ENCODE results near the gene BID.
"Not testable (repeated sequence)": the region's sequence is repeated elsewhere in the genome, so short reads cannot be mapped to it uniquely, and the experiment has no call there.

The BID gene

GRCh38 chr22:17703811-17704210 lies 70.5 kb downstream of the BID start:
- WGBS, 2 experiments = 81 to 91% methylated on average over 2 of the region's 2 CpGs
- H3K4me1 ChIP-seq (ENCODE audit: control insufficient read depth, insufficient read depth, low read length) = no peaks in the 10 kb centered on the region
- H3K4me3 ChIP-seq (ENCODE audit: insufficient read depth, low read depth, low read length) = no peak overlapping the region
- no peak overlapping the region for H3K27ac ChIP-seq (ENCODE audit: insufficient read depth, low read depth, low read length, poor library complexity, severe bottlenecking)
- no peaks in the 10 kb centered on the region for H3K9me3 ChIP-seq (ENCODE audit: control insufficient read depth, low read length)
- H3K36me3 ChIP-seq (ENCODE audit: control insufficient read depth, insufficient read depth, low read length) = peaks cover 9% of the 10 kb centered on the region
- H3K27me3 ChIP-seq (ENCODE audit: control insufficient read depth, insufficient read depth, low read length, poor library complexity, severe bottlenecking) = no peaks in the 10 kb centered on the region

GRCh38 chr22:17700778-17701177 lies 73.5 kb downstream of the BID start:
- no peaks in the 10 kb centered on the region for H3K9me3 ChIP-seq (ENCODE audit: control insufficient read depth, low read length)
- no peak overlapping the region for H3K27ac ChIP-seq (ENCODE audit: insufficient read depth, low read depth, low read length, poor library complexity, severe bottlenecking)
- H3K36me3 ChIP-seq (ENCODE audit: control insufficient read depth, insufficient read depth, low read length) = peaks cover 9% of the 10 kb centered on the region
- H3K4me3 ChIP-seq (ENCODE audit: insufficient read depth, low read depth, low read length) = no peak overlapping the region
- no peaks in the 10 kb centered on the region for H3K27me3 ChIP-seq (ENCODE audit: control insufficient read depth, insufficient read depth, low read length, poor library complexity, severe bottlenecking)
- no peaks in the 10 kb centered on the region for H3K4me1 ChIP-seq (ENCODE audit: control insufficient read depth, insufficient read depth, low read length)
- WGBS, 2 experiments = 32 to 52% methylated on average over 2 to 3 of the region's 3 CpGs

GRCh38 chr22:17699696-17700340 lies 74.5 kb downstream of the BID start:
- Histone ChIP-seq H3K36me3 (ENCODE audit: control insufficient read depth, insufficient read depth, low read length) (peaks cover 9% of the 10 kb centered on the region), H3K27ac (ENCODE audit: insufficient read depth, low read depth, low read length, poor library complexity, severe bottlenecking) (no peak overlapping the region), H3K4me3 (ENCODE audit: insufficient read depth, low read depth, low read length) (no peak overlapping the region), H3K27me3 (ENCODE audit: control insufficient read depth, insufficient read depth, low read length, poor library complexity, severe bottlenecking) (no peaks in the 10 kb centered on the region), H3K9me3 (ENCODE audit: control insufficient read depth, low read length) (no peaks in the 10 kb centered on the region), H3K4me1 (ENCODE audit: control insufficient read depth, insufficient read depth, low read length) (no peaks in the 10 kb centered on the region)
- WGBS, 2 experiments = 93 to 94% methylated on average over 7 of the region's 7 CpGs

DNA sequence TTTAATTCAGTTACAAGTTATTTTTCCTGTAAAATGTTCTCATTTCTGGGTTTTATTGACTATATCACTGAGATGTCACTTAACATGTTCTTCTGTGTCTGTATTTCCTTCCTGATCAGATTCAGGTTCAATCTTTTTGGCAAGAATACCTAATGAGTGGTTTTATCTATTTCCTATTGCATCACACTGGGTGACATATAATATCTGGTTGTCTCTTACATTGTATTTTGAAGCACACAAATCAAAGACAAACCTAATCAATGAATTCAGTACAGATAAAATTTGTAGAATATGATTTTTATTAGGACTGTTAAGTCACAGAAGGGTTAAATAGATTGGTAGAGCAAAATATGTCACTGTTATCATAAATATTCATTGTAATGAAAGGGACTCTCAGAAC lies 75.3 kb downstream of the BID start:
- Histone ChIP-seq H3K4me1 (ENCODE audit: control insufficient read depth, insufficient read depth, low read length) (no peaks in the 10 kb centered on the region), H3K27me3 (ENCODE audit: control insufficient read depth, insufficient read depth, low read length, poor library complexity, severe bottlenecking) (no peaks in the 10 kb centered on the region), H3K27ac (ENCODE audit: insufficient read depth, low read depth, low read length, poor library complexity, severe bottlenecking) (no peak overlapping the region), H3K9me3 (ENCODE audit: control insufficient read depth, low read length) (no peaks in the 10 kb centered on the region), H3K4me3 (ENCODE audit: insufficient read depth, low read depth, low read length) (no peak overlapping the region), H3K36me3 (ENCODE audit: control insufficient read depth, insufficient read depth, low read length) (peaks cover 6% of the 10 kb centered on the region)

DNA sequence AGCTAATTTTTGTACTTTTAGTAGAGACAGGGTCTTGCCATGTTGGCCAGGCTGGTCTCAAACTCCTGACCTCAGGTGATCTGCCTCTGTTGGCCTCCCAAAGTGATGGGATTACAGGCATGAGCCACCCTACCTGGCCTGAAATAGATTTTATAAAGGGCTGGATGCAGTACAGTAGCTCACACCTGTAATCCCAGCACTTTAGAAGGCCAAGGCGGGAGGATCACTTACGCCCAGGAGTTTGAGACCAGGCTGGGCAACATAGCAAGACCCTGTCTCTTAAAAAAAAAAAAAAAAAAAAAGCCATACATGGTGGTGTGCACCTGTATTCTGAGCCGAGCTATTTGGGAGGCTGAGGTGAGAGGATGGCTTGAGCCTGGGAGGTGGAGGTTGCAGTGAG lies 76.0 kb downstream of the BID start:
- not testable (repeated sequence) for H3K9me3 ChIP-seq (ENCODE audit: control insufficient read depth, low read length); H3K4me3 ChIP-seq (ENCODE audit: insufficient read depth, low read depth, low read length); H3K27me3 ChIP-seq (ENCODE audit: control insufficient read depth, insufficient read depth, low read length, poor library complexity, severe bottlenecking); H3K36me3 ChIP-seq (ENCODE audit: control insufficient read depth, insufficient read depth, low read length); H3K27ac ChIP-seq (ENCODE audit: insufficient read depth, low read depth, low read length, poor library complexity, severe bottlenecking); H3K4me1 ChIP-seq (ENCODE audit: control insufficient read depth, insufficient read depth, low read length)
- 88 to 89% methylated on average over 3 of the region's 3 CpGs for WGBS, 2 experiments

DNA sequence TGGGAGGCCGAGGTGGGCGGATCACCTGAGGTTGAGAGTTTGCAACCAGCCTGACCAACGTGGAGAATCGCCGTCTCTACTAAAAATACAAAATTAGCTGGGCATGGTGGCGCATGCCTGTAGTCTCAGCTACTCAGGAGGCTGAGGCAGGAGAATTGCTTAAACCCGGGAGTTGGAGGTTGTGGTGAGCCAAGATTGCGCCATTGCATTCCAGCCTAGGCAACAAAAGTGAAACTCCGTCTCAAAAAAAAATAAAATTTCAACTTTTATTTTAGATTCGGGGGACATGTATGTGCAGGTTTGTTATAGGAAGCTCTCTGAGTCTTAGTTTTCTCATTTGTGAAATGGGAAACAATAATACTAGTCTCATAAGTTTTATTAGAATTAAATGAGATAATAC lies 77.1 kb downstream of the BID start:
- H3K9me3 ChIP-seq (ENCODE audit: control insufficient read depth, low read length); H3K4me1 ChIP-seq (ENCODE audit: control insufficient read depth, insufficient read depth, low read length); H3K36me3 ChIP-seq (ENCODE audit: control insufficient read depth, insufficient read depth, low read length); H3K27ac ChIP-seq (ENCODE audit: insufficient read depth, low read depth, low read length, poor library complexity, severe bottlenecking); H3K27me3 ChIP-seq (ENCODE audit: control insufficient read depth, insufficient read depth, low read length, poor library complexity, severe bottlenecking); H3K4me3 ChIP-seq (ENCODE audit: insufficient read depth, low read depth, low read length): not testable (repeated sequence)
- WGBS, 2 experiments = 91 to 93% methylated on average over 10 of the region's 10 CpGs

DNA sequence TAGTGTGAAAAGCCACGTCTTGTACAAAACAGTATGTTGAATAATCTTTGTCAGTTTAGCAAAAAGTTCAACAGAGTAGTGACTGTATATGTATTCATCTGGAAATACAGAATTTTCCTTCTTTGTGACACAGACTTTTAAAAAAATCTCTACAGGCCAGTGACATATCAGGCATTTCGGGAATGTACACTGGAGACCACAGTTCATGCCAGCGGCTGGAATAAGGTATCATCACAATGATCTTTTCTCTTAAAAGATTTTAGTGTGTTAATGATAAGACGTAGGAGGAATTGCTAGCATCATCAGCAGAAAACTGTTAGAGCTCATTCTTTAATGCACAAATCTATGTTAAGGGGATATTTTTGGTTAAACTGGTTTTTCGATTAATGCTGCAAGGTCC lies 78.3 kb downstream of the BID start:
- Histone ChIP-seq H3K9me3 (ENCODE audit: control insufficient read depth, low read length) (no peaks in the 10 kb centered on the region), H3K4me1 (ENCODE audit: control insufficient read depth, insufficient read depth, low read length) (no peaks in the 10 kb centered on the region), H3K36me3 (ENCODE audit: control insufficient read depth, insufficient read depth, low read length) (no peaks in the 10 kb centered on the region), H3K27ac (ENCODE audit: insufficient read depth, low read depth, low read length, poor library complexity, severe bottlenecking) (no peak overlapping the region), H3K27me3 (ENCODE audit: control insufficient read depth, insufficient read depth, low read length, poor library complexity, severe bottlenecking) (no peaks in the 10 kb centered on the region), H3K4me3 (ENCODE audit: insufficient read depth, low read depth, low read length) (no peak overlapping the region)
- WGBS, 2 experiments = 97 to 100% methylated on average over 5 of the region's 5 CpGs

DNA sequence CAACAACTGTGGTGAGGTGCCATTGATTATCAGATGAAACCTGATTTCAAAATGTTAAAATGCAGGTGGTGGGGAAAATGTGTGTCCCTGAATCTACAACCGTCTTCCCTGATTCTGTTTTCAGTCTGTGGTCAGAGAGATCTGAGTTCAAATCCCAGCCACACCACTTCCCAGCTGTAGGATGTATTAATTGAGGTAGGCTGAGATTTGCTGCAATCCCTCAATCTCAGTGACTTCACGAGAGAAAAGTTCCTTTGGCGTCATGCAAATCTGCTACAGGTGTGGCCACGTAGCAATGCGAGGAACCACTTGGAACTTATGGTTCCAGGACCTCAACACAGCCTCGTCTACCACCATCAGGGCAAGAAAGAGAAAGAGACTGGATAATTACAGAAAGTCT lies 79.5 kb downstream of the BID start:
- Histone ChIP-seq H3K4me3 (ENCODE audit: insufficient read depth, low read depth, low read length) (no peak overlapping the region), H3K27ac (ENCODE audit: insufficient read depth, low read depth, low read length, poor library complexity, severe bottlenecking) (no peak overlapping the region), H3K9me3 (ENCODE audit: control insufficient read depth, low read length) (no peaks in the 10 kb centered on the region), H3K4me1 (ENCODE audit: control insufficient read depth, insufficient read depth, low read length) (no peaks in the 10 kb centered on the region), H3K27me3 (ENCODE audit: control insufficient read depth, insufficient read depth, low read length, poor library complexity, severe bottlenecking) (no peaks in the 10 kb centered on the region), H3K36me3 (ENCODE audit: control insufficient read depth, insufficient read depth, low read length) (no peaks in the 10 kb centered on the region)
- WGBS, 2 experiments = 93 to 97% methylated on average over 6 of the region's 6 CpGs

DNA sequence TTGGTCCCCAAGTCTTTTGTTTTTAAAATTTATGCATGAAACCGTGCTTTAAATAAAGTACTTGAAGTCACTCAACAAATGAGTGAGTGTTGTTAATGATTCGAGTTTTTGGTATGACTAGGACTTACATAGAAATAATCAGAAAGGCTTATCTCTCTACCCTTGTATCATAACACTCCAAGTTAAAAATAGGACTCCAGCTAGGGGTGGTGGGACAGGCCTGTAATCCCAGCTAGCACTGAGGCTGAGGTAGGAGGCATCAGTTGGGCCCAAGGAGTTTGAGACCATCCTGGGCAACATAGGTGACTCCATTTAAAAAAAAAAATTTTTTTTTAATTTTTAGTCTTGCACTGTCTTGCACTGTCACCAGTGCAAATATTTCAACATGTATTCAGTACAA lies 80.1 kb downstream of the BID start:
- no peaks in the 10 kb centered on the region for H3K36me3 ChIP-seq (ENCODE audit: control insufficient read depth, insufficient read depth, low read length)
- no peaks in the 10 kb centered on the region for H3K27me3 ChIP-seq (ENCODE audit: control insufficient read depth, insufficient read depth, low read length, poor library complexity, severe bottlenecking)
- H3K4me3 ChIP-seq (ENCODE audit: insufficient read depth, low read depth, low read length) = no peak overlapping the region
- H3K27ac ChIP-seq (ENCODE audit: insufficient read depth, low read depth, low read length, poor library complexity, severe bottlenecking) = no peak overlapping the region
- H3K9me3 ChIP-seq (ENCODE audit: control insufficient read depth, low read length) = no peaks in the 10 kb centered on the region
- no peaks in the 10 kb centered on the region for H3K4me1 ChIP-seq (ENCODE audit: control insufficient read depth, insufficient read depth, low read length)
- WGBS, 2 experiments = 79 to 100% methylated on average over 1 to 2 of the region's 2 CpGs

DNA sequence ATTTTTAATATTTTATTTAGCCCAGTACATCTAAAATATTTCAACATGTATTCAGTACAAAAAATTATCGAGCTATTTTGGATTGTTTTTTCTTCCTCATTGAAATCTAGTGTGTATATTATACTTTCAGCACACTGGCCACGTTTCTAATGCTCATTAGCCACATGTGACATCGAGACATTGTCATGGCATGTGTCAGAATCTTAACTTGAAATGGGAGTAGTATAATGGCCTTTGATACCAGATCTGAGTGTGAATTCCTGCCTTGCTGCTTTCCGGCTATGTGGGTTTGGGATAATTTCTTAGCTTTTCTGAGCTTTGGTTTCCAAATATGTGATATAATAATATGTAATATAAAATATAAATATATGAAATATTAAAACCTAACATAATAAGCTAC lies 81.4 kb downstream of the BID start:
- 95 to 100% methylated on average over 2 to 4 of the region's 4 CpGs for WGBS, 2 experiments
- Histone ChIP-seq H3K9me3 (ENCODE audit: control insufficient read depth, low read length) (no peaks in the 10 kb centered on the region), H3K4me1 (ENCODE audit: control insufficient read depth, insufficient read depth, low read length) (no peaks in the 10 kb centered on the region), H3K4me3 (ENCODE audit: insufficient read depth, low read depth, low read length) (no peak overlapping the region), H3K36me3 (ENCODE audit: control insufficient read depth, insufficient read depth, low read length) (no peaks in the 10 kb centered on the region), H3K27ac (ENCODE audit: insufficient read depth, low read depth, low read length, poor library complexity, severe bottlenecking) (no peak overlapping the region), H3K27me3 (ENCODE audit: control insufficient read depth, insufficient read depth, low read length, poor library complexity, severe bottlenecking) (no peaks in the 10 kb centered on the region)

- Histone ChIP-seq H3K9me3 (ENCODE audit: control insufficient read depth, low read length) (no peaks in the 10 kb centered on the region), H3K4me3 (ENCODE audit: insufficient read depth, low read depth, low read length) (no peak overlapping the region)
- WGBS, 2 experiments = 93 to 96% methylated on average over 3 of the region's 3 CpGs
These were observed 90.0 kb downstream of the BID start for GRCh38 chr22:17684245-17684644.

More at GRCh38 chr22:17684245-17684644, 90.0 kb downstream of the BID start:
- Histone ChIP-seq H3K4me1 (ENCODE audit: control insufficient read depth, insufficient read depth, low read length) (no peaks in the 10 kb centered on the region), H3K27me3 (ENCODE audit: control insufficient read depth, insufficient read depth, low read length, poor library complexity, severe bottlenecking) (no peaks in the 10 kb centered on the region), H3K36me3 (ENCODE audit: control insufficient read depth, insufficient read depth, low read length) (no peaks in the 10 kb centered on the region), H3K27ac (ENCODE audit: insufficient read depth, low read depth, low read length, poor library complexity, severe bottlenecking) (no peak overlapping the region)
